Adrenal gland (tissue), 12 donors: ENCODE measurements around the gene MTUS2. TPM values are rescaled to one million over a fixed set of nuclear protein-coding genes. Genes with fewer than 3 reads are reported as not detected.

Experiments
- DNase-seq, 7 donors: peaks; one replicate each; pipeline ENCODE4 v3.0.0-alpha.2; 2019 to 2020
- H3K27ac ChIP-seq, 5 donors: fragments of 200-600 bp; sonication (generic) in 4 of 5; 1 replicate in 3 of 5; 2 replicates in 2 of 5; pipeline versions ENCODE4 v1.5.1 to v1.8.0; 2016 to 2020; ENCODE audit warnings: mild to moderate bottlenecking in 1 of 5
- H3K27me3 ChIP-seq: fragments of 200-600 bp; 2 replicates; pipeline ENCODE4 v1.8.0; 2021
- H3K36me3 ChIP-seq, 2 donors: fragments of 200-600 bp; replicated peaks in 1 of 2; 1 replicate in 1 of 2; 2 replicates in 1 of 2; pipeline versions ENCODE4 v1.5.1 to v1.8.0; 2018 to 2022
- H3K4me1 ChIP-seq, 2 donors: fragments of 200-600 bp; replicated peaks in 1 of 2; 1 replicate in 1 of 2; 2 replicates in 1 of 2; pipeline versions ENCODE4 v1.5.1 to v1.8.0; 2018 to 2021
- H3K4me3 ChIP-seq, 4 donors: fragments of 200-600 bp; sonication (generic) in 3 of 4; one replicate each; pipeline ENCODE4 v1.5.1; 2016 to 2018
- H3K9me3 ChIP-seq, 3 donors: fragments of 200-600 bp; sonication (generic) in 1 of 3; replicated peaks in 1 of 3; 1 replicate in 2 of 3; 2 replicates in 1 of 3; pipeline versions ENCODE4 v1.5.1 to v1.8.0; 2016 to 2021
- CTCF ChIP-seq, 6 experiments: fragments of 450-650 bp in 4 of 6; fragments of 200-600 bp in 2 of 6; sonication (generic) in 1 of 6; IDR thresholded peaks; 1 replicate in 5 of 6; 2 replicates in 1 of 6; pipeline versions ENCODE4 v1.5.1 to v1.8.0; 2016 to 2021; ENCODE audit warnings: antibody characterized with exemption in 6 of 6, mild to moderate bottlenecking in 2 of 6, moderate library complexity in 1 of 6
- POLR2A ChIP-seq, 2 donors: fragments of 450-650 bp; IDR thresholded peaks; one replicate each; pipeline ENCODE4 v1.6.1; 2017; ENCODE audit warnings: antibody characterized with exemption in 2 of 2, mild to moderate bottlenecking in 2 of 2, moderate library complexity in 1 of 2
- WGBS, 4 donors: extraction: QIAGEN DNeasy Blood & Tissue Kit in 2 of 4; methylation state at CpG; one replicate each; pipeline versions ENCODE4 v1.1.5 to v1.1.7; 2013 to 2017; 5-methylcytosine and 5-hydroxymethylcytosine counted together
- intact Hi-C, 2 donors: fragments of 100-400 bp; cut with DNase I; formaldehyde crosslinking; loops; one replicate each; pipeline versions ENCODE4 v1.14.1 to v1.15.0; 2022 to 2023
- polyA plus RNA-seq, 3 donors: library from polyadenylated mRNA; stranded (reverse); fragments of 200-250 nt in 2 of 3; fragments of 350-450 nt in 1 of 3; fragmentation: Illumina TruSeq in 1 of 3; extraction: RNeasy Lipid Tissue Mini Kit (QIAGEN cat#74804) in 1 of 3; gene quantifications; one replicate each; pipeline ENCODE4 v1.2.3, GENCODE V29; 2013 to 2014
- total RNA-seq, 9 donors: library from RNA; depleted of rRNA in 4 of 9; stranded (reverse); fragments of >200 nt in 4 of 9; fragments of 120-200 nt in 1 of 9; fragmentation: NEBNext Ultra II Directional in 1 of 9; extraction: Animal tissue kit (Norgen Biotek cat#: 25700) in 1 of 9; gene quantifications; one replicate each; pipeline versions ENCODE4 v1.1.0 to v1.2.4, GENCODE V29; 2013 to 2023
- donor health status: healthy with polysubstance abuse.
- donor health status: Bipolar disorder and iron deficiency.
- donor health status: DM: yes; HTN: yes; CAD: no.
- donor health status: DM: no; HTN: no; CAD: no.
- donor health status: DM: no; HTN: no; CAD: no.
- donor health status: DM: yes; HTN: yes; CAD: no.

Gene MTUS2
- total and polyA plus RNA-seq, 12 donors = 0.07 to 0.24 (median 0.14) TPM; not detected in 5

- no peak overlapping the region for H3K27ac ChIP-seq
- intact Hi-C loops = no loop called here
- DNase-seq = no peak
- H3K4me1 ChIP-seq = no peaks in the 10 kb centered on the region
- H3K36me3 ChIP-seq = no peaks in the 10 kb centered on the region
- no peaks in the 10 kb centered on the region for H3K27me3 ChIP-seq
- WGBS, 4 donors = 76 to 88% (median 81%) methylated on average over 5 of the region's 5 CpGs
- H3K4me3 ChIP-seq = no peak overlapping the region
- TF ChIP-seq CTCF (IDR thresholded peaks at IDR 0.05) (no peak), POLR2A (IDR thresholded peaks at IDR 0.05) (no peak)
- H3K9me3 ChIP-seq = no peaks in the 10 kb centered on the region
Observed at GRCh38 chr13:29159871-29160270, 339.7 kb downstream of the MTUS2 start.

GRCh38 chr13:29160862-29161261 is 340.7 kb downstream of the MTUS2 start:
- H3K27me3 ChIP-seq = no peaks in the 10 kb centered on the region
- no peak for DNase-seq
- intact Hi-C loops = no loop called here
- H3K4me1 ChIP-seq = no peaks in the 10 kb centered on the region
- H3K36me3 ChIP-seq = no peaks in the 10 kb centered on the region
- H3K27ac ChIP-seq = no peak overlapping the region
- no peak overlapping the region for H3K4me3 ChIP-seq
- no peaks in the 10 kb centered on the region for H3K9me3 ChIP-seq
- TF ChIP-seq POLR2A (IDR thresholded peaks at IDR 0.05) = no peak
- TF ChIP-seq CTCF (IDR thresholded peaks at IDR 0.05) = no peak
- 47 to 73% (median 63%) methylated on average over 3 of the region's 3 CpGs for WGBS, 4 donors

- Histone ChIP-seq H3K27ac (no peak overlapping the region), H3K36me3 (no peaks in the 10 kb centered on the region), H3K4me3 (no peak overlapping the region), H3K9me3 (no peaks in the 10 kb centered on the region), H3K4me1 (no peaks in the 10 kb centered on the region), H3K27me3 (no peaks in the 10 kb centered on the region)
- intact Hi-C loops = no loop called here
- TF ChIP-seq POLR2A (IDR thresholded peaks at IDR 0.05) (no peak), CTCF (IDR thresholded peaks at IDR 0.05) (no peak)
- no peak for DNase-seq
- 56 to 67% (median 60%) methylated on average over 6 of the region's 6 CpGs for WGBS, 4 donors
Observed at GRCh38 chr13:29161676-29162075, 341.5 kb downstream of the MTUS2 start.

- intact Hi-C loops = no loop called here
Observed at GRCh38 chr13:29162638-29163235, 342.6 kb downstream of the MTUS2 start.

More at GRCh38 chr13:29162638-29163235, 342.6 kb downstream of the MTUS2 start:
- no peak for TF ChIP-seq CTCF (IDR thresholded peaks at IDR 0.05)
- TF ChIP-seq POLR2A (IDR thresholded peaks at IDR 0.05) = no peak
- H3K27me3 ChIP-seq = no peaks in the 10 kb centered on the region
- WGBS, 4 donors = 45 to 55% (median 50%) methylated on average over 5 to 6 of the region's 6 CpGs
- H3K36me3 ChIP-seq = no peaks in the 10 kb centered on the region
- H3K27ac ChIP-seq = no peak overlapping the region
- H3K4me3 ChIP-seq = no peak overlapping the region
- peak in 1 of 7 donors; percentile 56 for DNase-seq
- no peaks in the 10 kb centered on the region for H3K4me1 ChIP-seq
- H3K9me3 ChIP-seq = no peaks in the 10 kb centered on the region
